IPS-20b (cell line): ENCODE results near the gene LSM7.

Experiments used
- H3K27ac ChIP-seq: one replicate; pipeline ENCODE4 v1.5.1; 2013; ENCODE audit warnings: low read length
- H3K27me3 ChIP-seq: 2 replicates; pipeline ENCODE4 v1.6.1; 2013; ENCODE audit warnings: mild to moderate bottlenecking, low read length, inconsistent platforms; ENCODE audit not compliant: insufficient read depth
- H3K36me3 ChIP-seq: 2 replicates; pipeline ENCODE4 v1.6.1; 2013; ENCODE audit warnings: low read depth, mild to moderate bottlenecking, inconsistent platforms, low read length, moderate library complexity; ENCODE audit not compliant: insufficient read depth
- H3K4me1 ChIP-seq: 2 replicates; pipeline ENCODE4 v1.6.1; 2013; ENCODE audit warnings: mild to moderate bottlenecking, control low read depth, inconsistent platforms, low read length, moderate library complexity; ENCODE audit not compliant: insufficient read depth
- H3K4me3 ChIP-seq: 2 replicates; pipeline ENCODE4 v1.5.1; 2013; ENCODE audit warnings: mild to moderate bottlenecking, low read length, inconsistent platforms
- H3K9ac ChIP-seq: 2 replicates; pipeline ENCODE4 v1.6.1; 2013; ENCODE audit warnings: low read depth, mild to moderate bottlenecking, inconsistent platforms, low read length, moderate library complexity
- H3K9me3 ChIP-seq: 2 replicates; pipeline ENCODE4 v1.6.1; 2013; ENCODE audit warnings: mild to moderate bottlenecking, low read depth, low read length, inconsistent platforms; ENCODE audit not compliant: insufficient read depth

LSM7 gene

GRCh38 chr19:2315121-2315817 is 13.1 kb downstream of the LSM7 start:
- H3K36me3 ChIP-seq, result no peaks in the 10 kb centered on the region
- H3K9me3 ChIP-seq, result peaks cover 8% of the 10 kb centered on the region
- no peak overlapping the region for H3K4me3 ChIP-seq
- H3K9ac ChIP-seq, result no peak overlapping the region
- H3K27ac ChIP-seq, result no peak overlapping the region
- peaks cover 1% of the 10 kb centered on the region for H3K27me3 ChIP-seq
- 0 out of 2 replicates have a peak, but pooled peaks cover 3% of the 10 kb centered on the region for H3K4me1 ChIP-seq

GRCh38 chr19:2312820-2313501 is 15.4 kb downstream of the LSM7 start:
- Histone ChIP-seq H3K27ac (no peak overlapping the region), H3K9me3 (peaks cover 8% of the 10 kb centered on the region), H3K27me3 (peaks cover 23% of the 10 kb centered on the region), H3K36me3 (no peaks in the 10 kb centered on the region), H3K4me1 (0 out of 2 replicates have a peak, but pooled peaks cover 3% of the 10 kb centered on the region), H3K4me3 (no peak overlapping the region), H3K9ac (no peak overlapping the region)

- Histone ChIP-seq H3K9ac (no peak overlapping the region), H3K9me3 (peaks cover 8% of the 10 kb centered on the region), H3K4me3 (no peak overlapping the region), H3K27ac (no peak overlapping the region), H3K36me3 (no peaks in the 10 kb centered on the region), H3K4me1 (no peaks in the 10 kb centered on the region), H3K27me3 (peaks cover 41% of the 10 kb centered on the region)
Measured at GRCh38 chr19:2311093-2311492, 17.3 kb downstream of the LSM7 start.

GRCh38 chr19:2309734-2310362 is 18.5 kb downstream of the LSM7 start:
- Histone ChIP-seq H3K9me3 (peaks cover 2% of the 10 kb centered on the region), H3K27me3 (peaks cover 49% of the 10 kb centered on the region), H3K9ac (no peak overlapping the region), H3K27ac (no peak overlapping the region), H3K36me3 (no peaks in the 10 kb centered on the region), H3K4me1 (no peaks in the 10 kb centered on the region), H3K4me3 (no peak overlapping the region)

GRCh38 chr19:2308114-2308556 is 20.3 kb downstream of the LSM7 start, which contains the start of gene LINGO3:
TSS of gene LINGO3 (minus strand) at chr19:2308154. CDS start at chr19:2291776, 16,378 bp downstream.
- Histone ChIP-seq H3K4me3 (peak within 1 kb of the TSS; percentile 53; the same call in 1 of the 2 replicates), H3K4me1 (no peaks in the 10 kb centered on the region; the same call in 1 of the 2 replicates), H3K27me3 (peaks cover 56% of the 10 kb centered on the region), H3K27ac (no peak within 1 kb of the TSS), H3K36me3 (no peaks in the 10 kb centered on the region), H3K9me3 (no peaks in the 10 kb centered on the region), H3K9ac (no peak within 1 kb of the TSS)

- Histone ChIP-seq H3K9ac (no peak overlapping the region), H3K4me1 (peaks cover 4% of the 10 kb centered on the region; the same call in 1 of the 2 replicates), H3K27ac (no peak overlapping the region), H3K27me3 (peaks cover 62% of the 10 kb centered on the region), H3K36me3 (no peaks in the 10 kb centered on the region), H3K4me3 (no peak overlapping the region; the same call in 1 of the 2 replicates), H3K9me3 (no peaks in the 10 kb centered on the region)
Measured at GRCh38 chr19:2307518-2308012, 20.8 kb downstream of the LSM7 start.

- H3K4me1 ChIP-seq, result peaks cover 4% of the 10 kb centered on the region; the same call in 1 of the 2 replicates
- H3K9ac ChIP-seq, result no peak overlapping the region
- no peaks in the 10 kb centered on the region for H3K9me3 ChIP-seq
- H3K36me3 ChIP-seq, result no peaks in the 10 kb centered on the region
- H3K27me3 ChIP-seq, result peaks cover 68% of the 10 kb centered on the region
- H3K27ac ChIP-seq, result no peak overlapping the region
- H3K4me3 ChIP-seq, result no peak overlapping the region
Measured at GRCh38 chr19:2306971-2307370, 21.4 kb downstream of the LSM7 start.

GRCh38 chr19:2306281-2306806 is 22.0 kb downstream of the LSM7 start:
- Histone ChIP-seq H3K9ac (no peak overlapping the region), H3K27me3 (peaks cover 71% of the 10 kb centered on the region), H3K27ac (no peak overlapping the region), H3K4me3 (no peak overlapping the region), H3K4me1 (peaks cover 4% of the 10 kb centered on the region; the same call in 1 of the 2 replicates), H3K9me3 (no peaks in the 10 kb centered on the region), H3K36me3 (no peaks in the 10 kb centered on the region)

GRCh38 chr19:2305452-2306280 is 22.7 kb downstream of the LSM7 start:
- Histone ChIP-seq H3K4me1 (peaks cover 4% of the 10 kb centered on the region; the same call in 1 of the 2 replicates), H3K9me3 (no peaks in the 10 kb centered on the region), H3K36me3 (no peaks in the 10 kb centered on the region), H3K4me3 (no peak overlapping the region), H3K27ac (no peak overlapping the region), H3K9ac (no peak overlapping the region), H3K27me3 (peaks cover 71% of the 10 kb centered on the region)

- H3K27ac ChIP-seq, result no peak overlapping the region
Measured at GRCh38 chr19:2303211-2303798, 25.1 kb downstream of the LSM7 start.

More at GRCh38 chr19:2303211-2303798, 25.1 kb downstream of the LSM7 start:
- H3K9ac ChIP-seq, result no peak overlapping the region
- H3K4me3 ChIP-seq, result no peak overlapping the region
- no peaks in the 10 kb centered on the region for H3K36me3 ChIP-seq
- H3K4me1 ChIP-seq, result peaks cover 4% of the 10 kb centered on the region; the same call in 1 of the 2 replicates
- H3K27me3 ChIP-seq, result peaks cover 51% of the 10 kb centered on the region
- H3K9me3 ChIP-seq, result no peaks in the 10 kb centered on the region
